H1 (cell line): Measurements from ENCODE around the gene STX16. TPM values are rescaled to one million over a fixed set of nuclear protein-coding genes. Genes with fewer than 3 reads are reported as not detected.

Experiments
- MAX ChIP-seq: IDR thresholded peaks from 2 replicates; pipeline ENCODE4 v1.6.1; 2012; ENCODE audit warnings: inconsistent platforms
- SP1 ChIP-seq: IDR thresholded peaks from 2 replicates; pipeline ENCODE4 v1.6.1; 2011; ENCODE audit warnings: low read depth, low read length
- SRF ChIP-seq: IDR thresholded peaks from 2 replicates; pipeline ENCODE4 v1.6.1; 2011; ENCODE audit warnings: mild to moderate bottlenecking, low read depth, low read length, moderate library complexity
- polyA plus RNA-seq, 7 experiments: library from polyadenylated mRNA; depleted of rRNA in 3 of 7; stranded (reverse) in 5 of 7; unstranded in 2 of 7; fragments of >200 nt in 5 of 7; fragments of 200-250 nt in 2 of 7; gene quantifications; 1 replicate in 5 of 7; 2 replicates in 1 of 7; 4 replicates in 1 of 7; pipeline versions ENCODE4 v1.2.1 to v1.2.3, GENCODE V29; 2011 to 2013; ENCODE audit warnings: missing spikeins in 2 of 7, mixed read lengths in 2 of 7
- total RNA-seq: library from RNA; stranded (reverse); fragmentation: NEBNext Ultra II Directional; extraction: Animal tissue kit (Norgen Biotek cat#: 25700); gene quantifications from 2 replicates; pipeline ENCODE4 v1.2.1, GENCODE V29; 2021

Gene STX16
- total and polyA plus RNA-seq, 2 of the 8 experiments (the other 6 are each of a cell fraction or from before 2014, with no cell fraction given), result 45.2 to 61.6 TPM

- TF ChIP-seq SP1 (no peak), MAX (no peak), SRF (no peak)
- TF ChIP-seq, all 59 proteins: peak for 0
Observed at GRCh38 chr20:58714923-58715351, 63.9 kb downstream of the STX16 start (continued).
